ENCODE measurements around the gene TDP1. TPM values are rescaled to one million over a fixed set of nuclear protein-coding genes. Genes with fewer than 3 reads are reported as not detected.

TDP1 gene
- total RNA-seq, 2 experiments from 2014 or later, result 78.0 to 82.1 TPM

DNA sequence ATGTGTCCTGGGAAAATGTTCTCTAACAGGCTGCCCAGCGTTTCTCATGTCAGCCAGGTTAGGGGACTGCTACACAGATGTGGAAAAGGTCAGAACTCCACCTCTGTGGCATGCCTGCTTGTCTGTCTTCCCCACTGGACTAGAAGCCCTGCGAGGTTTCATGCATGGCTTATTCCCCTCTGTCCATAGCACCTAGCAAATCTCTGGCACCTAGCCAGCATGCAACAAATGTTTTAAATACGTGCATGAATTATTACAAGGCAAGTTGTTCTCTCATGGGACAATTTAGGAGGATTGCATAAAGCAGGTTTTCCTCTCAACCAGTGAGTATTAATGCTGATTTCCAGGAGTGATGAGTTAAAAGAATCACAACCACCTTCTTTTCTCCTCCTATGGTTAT lies 84.7 kb downstream of the TDP1 start:
- Mint-ChIP-seq H3K36me3 (ENCODE audit: low read depth) (peaks cover 75% of the 10 kb centered on the region), H3K4me1 (peaks cover 3% of the 10 kb centered on the region), H3K27ac (no peak overlapping the region), H3K27me3 (no peaks in the 10 kb centered on the region), H3K9me3 (no peaks in the 10 kb centered on the region), H3K4me3 (no peak overlapping the region)
- DNase-seq, result no peak
- ChIA-PET POLR2A (no interaction called here), CTCF (no interaction called here)

DNA sequence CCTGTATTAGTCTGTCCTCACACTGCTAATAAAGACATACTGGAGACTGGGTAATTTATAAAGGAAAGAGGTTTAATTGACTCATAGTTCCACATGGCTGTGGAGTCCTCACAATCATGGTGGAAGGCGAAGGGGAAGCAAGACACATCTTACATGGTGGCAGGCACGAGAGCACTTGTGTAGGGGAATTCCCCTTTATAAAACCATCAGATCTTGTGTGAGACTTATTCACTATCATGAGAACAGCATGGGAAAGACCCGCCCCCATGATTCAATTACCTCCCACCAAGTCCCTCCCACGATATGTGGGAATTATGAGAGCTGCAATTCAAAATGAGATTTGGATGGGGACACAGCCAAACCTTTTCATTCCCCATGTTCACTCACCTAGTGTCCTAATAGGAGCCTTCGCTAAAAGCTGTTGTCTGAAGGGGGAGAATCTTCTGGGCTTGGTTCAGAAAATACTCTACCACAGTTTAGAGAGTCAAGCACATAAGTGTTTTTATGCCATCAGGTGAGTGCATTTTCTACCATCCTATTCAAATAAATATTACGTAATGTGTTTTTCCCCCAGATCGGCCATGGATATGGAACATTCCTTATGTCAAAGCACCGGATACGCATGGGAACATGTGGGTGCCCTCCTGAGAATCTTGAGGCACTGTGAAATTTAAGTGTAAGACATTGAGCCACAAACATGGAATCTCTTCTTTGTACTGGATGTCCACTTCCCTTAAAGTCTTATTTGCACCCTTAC lies 86.9 kb downstream of the TDP1 start:
- DNase-seq, result no peak
- Mint-ChIP-seq H3K4me3 (no peak overlapping the region), H3K36me3 (ENCODE audit: low read depth) (peaks cover 59% of the 10 kb centered on the region), H3K4me1 (no peaks in the 10 kb centered on the region), H3K27me3 (no peaks in the 10 kb centered on the region), H3K27ac (no peak overlapping the region), H3K9me3 (no peaks in the 10 kb centered on the region)
- ChIA-PET POLR2A (no interaction called here), CTCF (no interaction called here)

DNA sequence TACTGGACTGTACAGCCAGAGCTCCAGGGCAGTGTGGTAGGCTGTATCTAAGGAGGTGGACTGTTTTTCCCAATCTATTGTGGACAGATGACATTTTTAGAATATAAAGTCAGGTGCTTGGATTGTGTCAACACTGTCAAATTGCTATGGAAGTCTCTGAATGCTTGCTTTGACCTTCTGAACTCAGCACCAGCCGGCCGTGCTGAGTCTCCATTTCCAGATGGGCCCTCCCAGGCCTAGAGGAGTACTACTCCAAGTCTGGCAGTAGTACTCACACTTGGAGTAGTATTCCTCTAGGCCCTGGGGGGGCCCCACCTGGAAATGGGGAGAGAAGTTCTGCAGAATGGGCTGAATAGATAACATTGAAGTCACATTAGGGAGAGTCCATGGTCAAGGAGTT lies 89.9 kb downstream of the TDP1 start:
- H3K27ac Mint-ChIP-seq, result no peak overlapping the region
- no peak for DNase-seq
- no peak overlapping the region for H3K4me3 Mint-ChIP-seq
- ChIA-PET CTCF (no interaction called here), POLR2A (no interaction called here)
- no peaks in the 10 kb centered on the region for H3K27me3 Mint-ChIP-seq
- H3K4me1 Mint-ChIP-seq, result no peaks in the 10 kb centered on the region
- H3K36me3 Mint-ChIP-seq (ENCODE audit: low read depth), result peaks cover 36% of the 10 kb centered on the region
- H3K9me3 Mint-ChIP-seq, result no peaks in the 10 kb centered on the region

DNA sequence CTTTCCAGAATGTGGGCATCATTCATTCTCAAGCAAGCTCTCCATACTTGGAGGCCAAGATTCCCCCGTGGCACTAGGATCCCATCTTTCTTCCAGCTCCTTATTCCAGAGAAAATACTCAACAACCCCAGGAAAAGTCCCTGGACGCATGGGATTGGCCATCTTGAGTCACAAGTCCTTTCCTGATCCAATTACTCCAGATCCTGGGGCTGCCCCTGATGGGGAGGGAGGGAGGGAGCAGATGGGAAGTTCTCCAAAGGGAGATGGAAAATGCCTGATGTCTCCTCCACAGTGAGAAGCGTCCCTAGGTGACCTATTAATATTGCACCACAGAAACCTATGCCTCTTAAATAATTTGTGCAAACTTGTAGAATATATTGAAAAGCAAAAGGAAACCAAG lies 93.7 kb downstream of the TDP1 start:
- Mint-ChIP-seq H3K27me3 (peaks cover 18% of the 10 kb centered on the region), H3K36me3 (ENCODE audit: low read depth) (peaks cover 11% of the 10 kb centered on the region), H3K9me3 (no peaks in the 10 kb centered on the region), H3K4me3 (no peak overlapping the region), H3K27ac (no peak overlapping the region), H3K4me1 (no peaks in the 10 kb centered on the region)
- ChIA-PET POLR2A (no interaction called here), CTCF (no interaction called here)
- no peak for DNase-seq

DNA sequence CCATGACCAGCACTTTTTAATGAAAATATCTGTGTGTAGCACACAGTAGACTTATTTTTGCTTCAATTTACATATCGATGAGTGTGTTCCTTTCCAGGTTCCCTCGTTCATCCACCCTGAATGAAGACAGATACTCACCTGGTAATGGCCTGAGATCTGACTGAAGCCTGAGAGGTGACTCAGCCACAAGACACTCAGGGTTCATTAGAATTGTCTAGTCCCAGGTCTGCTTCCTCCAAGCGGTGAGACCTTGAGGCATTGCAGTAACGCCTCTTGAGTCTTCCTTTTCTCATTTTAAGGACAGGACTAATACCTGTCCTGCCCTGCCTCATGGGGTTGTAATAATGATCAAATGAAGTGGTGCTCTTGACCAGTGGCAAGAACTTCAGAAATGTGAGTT lies 94.5 kb downstream of the TDP1 start:
- Mint-ChIP-seq H3K4me1 (no peaks in the 10 kb centered on the region), H3K4me3 (no peak overlapping the region), H3K27me3 (peaks cover 27% of the 10 kb centered on the region), H3K27ac (no peak overlapping the region), H3K9me3 (no peaks in the 10 kb centered on the region), H3K36me3 (ENCODE audit: low read depth) (peaks cover 2% of the 10 kb centered on the region)
- CTCF ChIA-PET, result no interaction called here
- no peak for DNase-seq
- POLR2A ChIA-PET, result no interaction called here

DNA sequence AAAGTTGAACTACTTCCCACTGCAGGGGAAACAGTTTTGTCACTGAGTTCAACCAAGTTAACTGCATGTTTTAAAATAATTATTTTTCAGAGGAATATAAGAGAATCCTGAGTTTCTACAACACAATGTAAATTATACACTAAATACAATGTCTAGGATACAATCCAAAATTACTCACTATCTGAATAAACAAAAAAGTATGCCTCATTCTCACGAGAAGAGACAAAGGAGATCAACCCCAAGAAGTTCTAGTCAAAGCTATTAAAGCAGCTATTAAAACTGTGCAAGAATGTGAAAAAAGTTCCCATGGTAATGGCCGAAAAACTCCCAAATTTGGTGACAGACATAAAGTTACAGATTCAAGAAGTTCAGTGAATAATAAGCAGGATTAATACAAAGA lies 97.3 kb downstream of the TDP1 start:
- Mint-ChIP-seq H3K9me3 (no peaks in the 10 kb centered on the region), H3K27me3 (peaks cover 44% of the 10 kb centered on the region), H3K4me3 (no peak overlapping the region), H3K36me3 (ENCODE audit: low read depth) (peaks cover 2% of the 10 kb centered on the region), H3K27ac (no peak overlapping the region), H3K4me1 (no peaks in the 10 kb centered on the region)
- no peak for DNase-seq
- CTCF ChIA-PET, result no interaction called here
- POLR2A ChIA-PET, result no interaction called here

DNA sequence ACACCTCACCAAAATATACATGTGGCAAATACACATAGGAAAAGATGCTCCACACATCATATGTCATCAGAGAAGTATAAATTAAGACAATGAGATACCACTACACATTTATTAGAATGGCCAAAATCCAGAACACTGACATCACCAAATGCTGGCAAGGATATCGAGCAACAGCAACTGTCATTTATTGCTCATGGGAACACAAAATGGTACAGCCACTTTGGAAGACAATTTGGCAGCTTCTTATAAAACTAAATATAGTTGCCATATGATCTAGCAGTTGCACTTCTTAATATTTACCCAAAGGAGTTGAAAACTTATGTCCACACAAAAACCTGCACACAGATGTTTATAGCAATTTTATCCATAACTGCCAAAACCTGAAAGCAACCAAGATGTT lies 99.1 kb downstream of the TDP1 start:
- POLR2A ChIA-PET, result no interaction called here
- H3K36me3 Mint-ChIP-seq (ENCODE audit: low read depth), result peaks cover 2% of the 10 kb centered on the region
- H3K27ac Mint-ChIP-seq, result no peak overlapping the region
- no peak for DNase-seq
- CTCF ChIA-PET, result interaction anchor here (0.7 kb wide), 1 partner anchor 40 kb away, joined by 3 read pairs; no protein-coding TSS in a partner anchor
- H3K27me3 Mint-ChIP-seq, result peaks cover 60% of the 10 kb centered on the region
- no peaks in the 10 kb centered on the region for H3K9me3 Mint-ChIP-seq
- H3K4me3 Mint-ChIP-seq, result no peak overlapping the region
- H3K4me1 Mint-ChIP-seq, result peaks cover 8% of the 10 kb centered on the region

DNA sequence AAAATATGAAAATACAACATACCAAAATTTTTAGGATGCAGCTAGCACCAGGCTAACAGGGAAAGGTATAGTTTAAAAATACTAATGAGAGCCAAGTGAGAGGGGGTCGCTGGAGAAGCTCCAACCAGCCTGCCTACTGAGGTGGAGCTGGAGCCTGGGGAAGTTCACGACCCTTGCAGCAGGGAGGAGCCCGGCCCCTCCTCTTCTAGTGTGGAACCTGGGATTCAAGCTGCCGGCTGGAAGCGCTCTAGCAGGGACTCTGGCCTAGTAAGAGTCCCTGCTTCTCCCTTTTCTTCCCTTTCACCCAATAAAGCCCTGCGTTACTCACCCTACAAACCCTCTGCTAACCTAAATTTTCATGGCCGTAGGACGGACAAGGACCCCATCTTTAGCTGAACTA lies 101.1 kb downstream of the TDP1 start:
- POLR2A ChIA-PET, result no interaction called here
- Mint-ChIP-seq H3K27me3 (peaks cover 67% of the 10 kb centered on the region), H3K4me3 (no peak overlapping the region), H3K9me3 (no peaks in the 10 kb centered on the region), H3K27ac (no peak overlapping the region), H3K36me3 (ENCODE audit: low read depth) (peaks cover 2% of the 10 kb centered on the region), H3K4me1 (peaks cover 16% of the 10 kb centered on the region)
- DNase-seq, result no peak
- CTCF ChIA-PET, result no interaction called here

DNA sequence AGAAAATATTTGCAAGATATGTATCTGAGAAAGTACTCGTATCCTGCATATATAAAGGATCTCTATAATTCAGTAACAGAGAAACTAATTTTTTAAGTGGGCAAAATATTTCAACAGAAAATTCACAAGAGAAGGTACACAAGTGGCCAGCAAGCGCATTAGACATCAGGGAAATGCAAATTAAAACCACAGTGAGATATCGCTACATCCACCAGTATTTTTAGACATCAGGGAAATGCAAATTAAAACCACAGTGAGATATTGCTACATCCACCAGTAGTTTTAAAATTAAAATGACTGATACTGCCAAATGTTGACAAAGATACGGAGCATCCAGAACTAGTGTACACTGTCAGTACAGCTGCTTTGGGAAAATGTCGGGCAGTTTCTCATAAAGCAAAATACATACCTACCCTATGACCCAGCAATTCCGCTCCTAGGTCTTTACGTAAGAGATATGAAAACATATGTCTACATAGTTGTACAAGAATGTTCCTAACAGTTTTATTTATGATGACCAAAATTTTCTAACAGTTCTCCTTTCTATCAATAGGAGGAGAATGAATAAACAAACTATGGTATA lies 103.2 kb downstream of the TDP1 start:
- Mint-ChIP-seq H3K27ac (no peak overlapping the region), H3K27me3 (peaks cover 70% of the 10 kb centered on the region), H3K4me1 (peaks cover 26% of the 10 kb centered on the region), H3K36me3 (ENCODE audit: low read depth) (peaks cover 2% of the 10 kb centered on the region), H3K9me3 (no peaks in the 10 kb centered on the region), H3K4me3 (peak overlapping the region; percentile 64)
- ChIA-PET CTCF (interaction anchor here (0.9 to 1.4 kb wide), 2 partner anchors 86 to 120 kb away, joined by 3 to 9 read pairs; no protein-coding TSS in a partner anchor), POLR2A (no interaction called here)
- DNase-seq, result no peak

DNA sequence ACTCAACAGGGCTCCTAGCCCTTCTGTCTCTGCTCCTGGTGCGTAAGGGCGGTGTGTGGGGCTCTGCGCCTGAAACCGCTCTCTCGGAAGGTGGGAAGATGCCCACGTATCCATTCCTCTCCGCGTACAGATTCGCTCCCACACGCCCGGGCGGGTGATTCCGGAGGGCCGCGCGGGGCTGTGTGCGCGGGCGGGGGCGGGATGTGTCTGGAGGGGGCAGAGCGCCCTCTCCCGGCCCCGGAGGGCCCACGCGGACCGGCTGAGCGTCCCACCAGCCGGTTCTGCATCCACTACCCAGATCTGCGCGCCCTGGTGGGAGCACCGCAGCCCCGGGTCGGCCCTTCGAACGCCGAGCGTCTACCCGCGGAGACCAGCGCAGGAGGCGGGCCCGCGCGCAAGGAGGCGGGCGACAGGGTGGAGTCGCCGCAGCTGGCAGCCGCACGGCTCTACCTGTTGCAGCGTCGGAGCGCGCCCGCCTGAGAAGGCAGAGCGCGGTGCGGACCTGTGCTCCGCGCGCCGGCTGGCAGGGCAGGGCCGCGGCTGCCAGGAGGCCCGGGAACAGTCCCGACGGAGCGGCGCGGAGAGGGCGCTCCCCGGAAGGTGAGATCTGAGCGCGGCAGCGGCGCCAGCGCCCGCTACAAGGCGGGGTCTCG lies 104.7 kb downstream of the TDP1 start:
- no peaks in the 10 kb centered on the region for H3K9me3 Mint-ChIP-seq
- ChIA-PET CTCF (interaction anchor here (0.9 to 1.4 kb wide), 2 partner anchors 69 to 88 kb away, joined by 4 to 9 read pairs; no protein-coding TSS in a partner anchor), POLR2A (interaction anchor here (1.3 kb wide), 1 partner anchor 196 kb away, joined by 3 read pairs; the partner anchor contains the start of gene PSMC1)
- H3K27me3 Mint-ChIP-seq, result peaks cover 66% of the 10 kb centered on the region
- peaks cover 2% of the 10 kb centered on the region for H3K36me3 Mint-ChIP-seq (ENCODE audit: low read depth)
- H3K4me3 Mint-ChIP-seq, result peak overlapping the region; percentile 64
- no peak overlapping the region for H3K27ac Mint-ChIP-seq
- H3K4me1 Mint-ChIP-seq, result peaks cover 26% of the 10 kb centered on the region
- DNase-seq, result peak; percentile 55

DNA sequence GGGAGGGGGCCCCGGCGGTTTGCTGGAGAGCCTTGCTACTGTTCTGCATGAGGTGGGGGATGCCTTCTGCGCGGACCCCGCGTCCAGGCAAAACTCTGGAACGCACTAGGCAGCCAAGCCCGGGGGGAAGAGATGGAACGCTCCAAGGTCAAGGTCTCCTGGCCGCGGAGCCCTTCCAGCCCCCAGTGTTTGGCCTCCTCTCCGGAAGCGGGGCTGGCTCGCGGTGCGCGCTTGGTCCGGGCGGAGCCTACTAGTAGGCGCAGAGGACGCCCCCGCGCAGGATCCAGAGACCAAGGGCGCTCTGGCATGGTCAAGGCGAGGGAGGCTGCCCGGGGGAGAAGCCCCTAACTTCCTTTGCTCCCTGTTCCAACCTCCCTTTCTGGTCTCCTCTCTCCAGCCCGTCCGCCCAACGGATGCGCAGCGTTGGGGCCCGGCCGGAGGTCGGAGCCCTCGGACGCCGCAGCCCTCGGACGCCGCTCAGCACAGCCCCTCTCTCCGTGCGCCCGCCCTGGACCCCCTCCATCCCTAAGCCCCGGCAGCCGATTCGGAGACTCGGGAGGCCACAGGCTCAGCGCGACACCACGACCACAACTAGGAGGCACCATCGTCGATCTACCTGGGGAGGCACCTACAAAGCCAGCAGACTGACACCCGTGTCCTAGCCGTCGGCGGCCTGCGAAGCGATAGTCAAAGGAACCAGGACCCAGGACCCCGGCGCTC lies 105.4 kb downstream of the TDP1 start:
- ChIA-PET POLR2A (interaction anchor here (1.3 kb wide), 1 partner anchor 196 kb away, joined by 3 read pairs; the partner anchor contains the start of gene PSMC1), CTCF (interaction anchor here (1.0 kb wide), 1 partner anchor 90 kb away, joined by 3 read pairs; no protein-coding TSS in a partner anchor)
- Mint-ChIP-seq H3K4me3 (peak overlapping the region; percentile 64), H3K9me3 (no peaks in the 10 kb centered on the region), H3K4me1 (peaks cover 26% of the 10 kb centered on the region), H3K27me3 (peaks cover 63% of the 10 kb centered on the region), H3K36me3 (ENCODE audit: low read depth) (peaks cover 2% of the 10 kb centered on the region), H3K27ac (no peak overlapping the region)
- peak; percentile 22 for DNase-seq

DNA sequence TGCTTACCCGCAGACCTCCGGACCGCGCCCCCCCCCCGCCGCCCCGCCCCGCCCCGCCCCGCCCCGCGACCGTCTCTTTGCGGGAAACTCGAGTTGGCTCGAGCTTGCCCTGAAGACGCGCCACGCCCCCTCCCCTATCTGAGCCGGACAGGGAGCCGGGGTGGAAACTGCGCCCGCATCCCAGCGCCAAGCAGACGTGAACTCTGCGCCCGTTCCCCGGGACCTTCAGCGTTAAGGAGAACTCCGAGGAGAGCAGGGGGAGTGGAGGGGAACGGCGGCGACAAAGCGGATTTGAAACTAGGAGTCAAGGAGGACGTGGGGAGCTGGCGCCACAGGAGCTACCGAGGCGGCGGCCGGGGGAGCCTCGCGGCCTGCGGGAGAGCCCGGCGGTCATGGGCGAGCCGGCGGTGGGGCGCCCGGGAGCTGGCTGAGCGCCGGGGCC lies 106.0 kb downstream of the TDP1 start, which contains the start of gene KCNK13:
Gene KCNK13 (plus strand): TSS at position 310 of the 442 bp plus-strand sequence. CDS start 212 bp downstream, outside the sequence.
- Mint-ChIP-seq H3K27ac (no peak within 1 kb of the TSS), H3K36me3 (ENCODE audit: low read depth) (peaks cover 2% of the 10 kb centered on the region), H3K9me3 (no peaks in the 10 kb centered on the region), H3K27me3 (peaks cover 62% of the 10 kb centered on the region), H3K4me3 (peak within 1 kb of the TSS; percentile 71), H3K4me1 (peaks cover 26% of the 10 kb centered on the region)
- POLR2A ChIA-PET, result no interaction called here
- DNase-seq, result no peak
- CTCF ChIA-PET, result interaction anchor here (1.0 kb wide), 1 partner anchor 91 kb away, joined by 3 read pairs; no protein-coding TSS in a partner anchor

Measured in activated CD4-positive, alpha-beta memory T cell treated with anti-CD3 and anti-CD28 coated beads, Interleukin-2, amount 10 ng/mL, durations not matched to agents 7 days and 5 days (primary cell).